Measurements from ENCODE around the gene LMBR1.

LMBR1 gene

DNA sequence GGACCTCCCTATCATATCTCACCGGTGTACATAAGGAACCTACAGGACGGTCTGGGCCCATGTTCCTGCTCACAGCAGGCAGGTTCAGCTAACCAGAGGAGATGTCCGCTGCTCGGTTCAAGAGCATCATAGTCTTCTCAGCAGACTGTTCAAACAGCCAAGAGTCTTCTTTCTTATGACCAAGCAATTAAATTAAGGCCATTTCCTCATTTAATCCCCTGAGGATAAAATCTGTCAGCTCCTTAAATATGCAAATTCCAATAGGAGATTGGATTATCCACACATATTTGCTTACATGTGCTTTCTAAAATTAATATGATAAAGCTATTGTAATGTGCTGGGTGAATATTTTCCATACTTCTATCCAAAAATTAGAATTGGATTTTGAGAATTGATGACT, 59.7 kb downstream of the LMBR1 start:
- Histone ChIP-seq H3F3A (ENCODE audit: insufficient read depth) (no peaks in the 10 kb centered on the region), H3K9me2 (replicated peaks; ENCODE audit: insufficient read depth, low read length) (no peaks in the 10 kb centered on the region), H3K4me2 (ENCODE audit: low read depth, low read length, poor library complexity, severe bottlenecking) (no peak overlapping the region), H3K4me3 (ENCODE audit: insufficient read depth, low read length, poor library complexity, severe bottlenecking) (no peak overlapping the region), H3K79me2 (ENCODE audit: insufficient read depth, low read length) (peaks cover 1% of the 10 kb centered on the region; the same call in 1 of the 2 replicates), H4K20me1 (ENCODE audit: low read depth, low read length) (no peaks in the 10 kb centered on the region), H3K36me3 (ENCODE audit: low read length) (peaks cover 9% of the 10 kb centered on the region; the same call in 1 of the 2 replicates), H3K27ac (ENCODE audit: low read depth, low read length) (no peak overlapping the region), H3K27me3 (ENCODE audit: low read length) (no peaks in the 10 kb centered on the region), H3K9ac (ENCODE audit: low read length) (no peak overlapping the region), H2AFZ (ENCODE audit: low read depth, low read length, severe bottlenecking) (no peak overlapping the region), H3K9me3 (ENCODE audit: insufficient read depth, low read length) (no peaks in the 10 kb centered on the region)
- TF ChIP-seq EZH2phosphoT487 (conservative IDR thresholded peaks at IDR 0.05; ENCODE audit: low read length), result no peak
- TF ChIP-seq, protein P1, sequence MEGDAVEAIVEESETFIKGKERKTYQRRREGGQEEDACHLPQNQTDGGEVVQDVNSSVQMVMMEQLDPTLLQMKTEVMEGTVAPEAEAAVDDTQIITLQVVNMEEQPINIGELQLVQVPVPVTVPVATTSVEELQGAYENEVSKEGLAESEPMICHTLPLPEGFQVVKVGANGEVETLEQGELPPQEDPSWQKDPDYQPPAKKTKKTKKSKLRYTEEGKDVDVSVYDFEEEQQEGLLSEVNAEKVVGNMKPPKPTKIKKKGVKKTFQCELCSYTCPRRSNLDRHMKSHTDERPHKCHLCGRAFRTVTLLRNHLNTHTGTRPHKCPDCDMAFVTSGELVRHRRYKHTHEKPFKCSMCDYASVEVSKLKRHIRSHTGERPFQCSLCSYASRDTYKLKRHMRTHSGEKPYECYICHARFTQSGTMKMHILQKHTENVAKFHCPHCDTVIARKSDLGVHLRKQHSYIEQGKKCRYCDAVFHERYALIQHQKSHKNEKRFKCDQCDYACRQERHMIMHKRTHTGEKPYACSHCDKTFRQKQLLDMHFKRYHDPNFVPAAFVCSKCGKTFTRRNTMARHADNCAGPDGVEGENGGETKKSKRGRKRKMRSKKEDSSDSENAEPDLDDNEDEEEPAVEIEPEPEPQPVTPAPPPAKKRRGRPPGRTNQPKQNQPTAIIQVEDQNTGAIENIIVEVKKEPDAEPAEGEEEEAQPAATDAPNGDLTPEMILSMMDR (IDR thresholded peaks at IDR 0.05; ENCODE audit: insufficient read depth, low read length, poor library complexity, severe bottlenecking), result no peak

DNA sequence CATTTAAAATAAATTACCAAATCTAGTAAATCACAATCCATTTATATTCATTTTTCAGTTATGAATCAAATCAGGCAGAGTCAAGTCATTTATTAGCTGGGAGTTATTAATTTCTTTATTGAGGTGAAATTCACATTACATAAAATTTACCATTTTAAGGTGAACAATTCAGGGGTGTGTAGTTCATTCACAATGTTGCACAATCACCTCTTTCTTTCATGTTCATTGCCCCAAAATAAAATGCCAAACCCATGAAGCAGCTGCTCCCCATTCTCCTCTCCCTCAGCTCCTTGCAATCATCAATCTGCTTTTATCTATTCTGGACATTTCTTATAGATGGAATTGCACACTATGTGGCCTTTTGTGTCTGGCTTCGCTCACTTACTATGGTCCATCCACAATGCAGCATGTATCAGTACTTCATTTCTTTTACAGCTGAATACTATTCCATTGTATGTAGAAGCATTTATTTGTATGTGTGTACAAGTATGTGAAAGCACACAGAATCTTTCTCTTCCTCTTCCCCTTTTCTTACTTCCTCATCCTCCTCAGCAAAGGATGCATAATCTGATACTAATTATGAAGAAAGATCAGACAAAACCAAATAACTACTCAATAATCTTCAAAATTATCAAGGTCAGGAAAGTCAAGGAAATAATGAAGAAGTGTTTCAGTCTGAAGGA, 60.6 kb downstream of the LMBR1 start:
- H3K36me3 ChIP-seq (ENCODE audit: low read length), result peaks cover 9% of the 10 kb centered on the region; the same call in 1 of the 2 replicates
- no peak overlapping the region for H3K4me3 ChIP-seq (ENCODE audit: insufficient read depth, low read length, poor library complexity, severe bottlenecking)
- no peak overlapping the region for H2AFZ ChIP-seq (ENCODE audit: low read depth, low read length, severe bottlenecking)
- H3K9me2 ChIP-seq (replicated peaks; ENCODE audit: insufficient read depth, low read length), result no peaks in the 10 kb centered on the region
- H4K20me1 ChIP-seq (ENCODE audit: low read depth, low read length), result no peaks in the 10 kb centered on the region
- H3K27me3 ChIP-seq (ENCODE audit: low read length), result no peaks in the 10 kb centered on the region
- no peak overlapping the region for H3K9ac ChIP-seq (ENCODE audit: low read length)
- TF ChIP-seq, protein P1 (IDR thresholded peaks at IDR 0.05; ENCODE audit: insufficient read depth, low read length, poor library complexity, severe bottlenecking), result no peak
- TF ChIP-seq EZH2phosphoT487 (conservative IDR thresholded peaks at IDR 0.05; ENCODE audit: low read length), result no peak
- no peak overlapping the region for H3K27ac ChIP-seq (ENCODE audit: low read depth, low read length)
- H3K4me2 ChIP-seq (ENCODE audit: low read depth, low read length, poor library complexity, severe bottlenecking), result no peak overlapping the region
- H3K9me3 ChIP-seq (ENCODE audit: insufficient read depth, low read length), result no peaks in the 10 kb centered on the region
- H3K79me2 ChIP-seq (ENCODE audit: insufficient read depth, low read length), result no peaks in the 10 kb centered on the region
- no peaks in the 10 kb centered on the region for H3F3A ChIP-seq (ENCODE audit: insufficient read depth)

DNA sequence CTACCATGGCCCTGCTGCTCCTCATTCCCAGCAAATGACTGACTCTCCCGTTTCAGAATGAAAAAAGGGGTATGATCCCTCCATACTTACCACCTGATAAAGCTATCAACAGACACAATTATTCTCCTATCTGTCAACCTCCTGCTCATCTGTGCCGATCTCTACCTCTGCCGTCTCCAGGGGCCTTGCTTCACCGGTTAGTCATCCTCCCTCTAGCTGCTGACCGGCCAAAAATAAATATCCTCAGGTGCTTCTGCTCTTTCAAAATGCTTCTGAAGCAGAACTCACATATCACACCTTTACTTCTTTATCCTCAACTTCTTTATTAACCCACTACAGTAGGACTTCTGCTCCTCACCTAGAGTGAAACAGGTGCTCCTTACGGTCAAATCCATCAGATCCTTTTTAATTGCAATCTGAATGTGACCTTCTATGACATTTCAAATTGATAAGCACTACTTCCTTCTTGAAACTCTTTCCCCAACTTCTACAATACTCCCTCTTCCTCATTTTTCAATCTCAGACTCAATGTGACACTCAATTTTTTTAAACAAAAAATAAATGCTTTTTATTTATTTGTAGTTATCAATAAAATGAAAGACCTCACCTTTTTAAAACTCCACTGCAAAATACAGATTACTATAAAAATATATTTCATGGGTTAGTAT, 63.2 kb downstream of the LMBR1 start:
- H3K27me3 ChIP-seq (ENCODE audit: low read length), result no peaks in the 10 kb centered on the region
- no peak overlapping the region for H3K4me3 ChIP-seq (ENCODE audit: insufficient read depth, low read length, poor library complexity, severe bottlenecking)
- no peak overlapping the region for H2AFZ ChIP-seq (ENCODE audit: low read depth, low read length, severe bottlenecking)
- TF ChIP-seq, protein P1 (IDR thresholded peaks at IDR 0.05; ENCODE audit: insufficient read depth, low read length, poor library complexity, severe bottlenecking), result no peak
- TF ChIP-seq EZH2phosphoT487 (conservative IDR thresholded peaks at IDR 0.05; ENCODE audit: low read length), result no peak
- 0 out of 2 replicates have a peak, but pooled peaks cover 3% of the 10 kb centered on the region for H3F3A ChIP-seq (ENCODE audit: insufficient read depth)
- H3K4me2 ChIP-seq (ENCODE audit: low read depth, low read length, poor library complexity, severe bottlenecking), result no peak overlapping the region
- H3K79me2 ChIP-seq (ENCODE audit: insufficient read depth, low read length), result no peaks in the 10 kb centered on the region
- no peak overlapping the region for H3K27ac ChIP-seq (ENCODE audit: low read depth, low read length)
- peaks cover 9% of the 10 kb centered on the region; the same call in 1 of the 2 replicates for H3K36me3 ChIP-seq (ENCODE audit: low read length)
- H3K9me3 ChIP-seq (ENCODE audit: insufficient read depth, low read length), result no peaks in the 10 kb centered on the region
- no peaks in the 10 kb centered on the region for H3K9me2 ChIP-seq (replicated peaks; ENCODE audit: insufficient read depth, low read length)
- H3K9ac ChIP-seq (ENCODE audit: low read length), result no peak overlapping the region
- no peaks in the 10 kb centered on the region for H4K20me1 ChIP-seq (ENCODE audit: low read depth, low read length)
